Measurements from ENCODE around the gene GHR.

GRCh38 chr5:42462083-42462482, 38.8 kb downstream of the GHR start:
- TF ChIP-seq CTCF (IDR thresholded peaks at IDR 0.05; ENCODE audit: poor library complexity, severe bottlenecking) (no peak), EZH2 (IDR thresholded peaks at IDR 0.05; ENCODE audit: borderline replicate concordance, insufficient read depth, low read length, poor library complexity, severe bottlenecking) (no peak), TAF1 (IDR thresholded peaks at IDR 0.05; ENCODE audit: low read depth) (no peak), POLR2AphosphoS5 (IDR thresholded peaks at IDR 0.05) (no peak), RAD21 (conservative IDR thresholded peaks at IDR 0.05) (no peak), SMC3 (conservative IDR thresholded peaks at IDR 0.05; ENCODE audit: poor library complexity) (no peak)

Data from neural cell (in vitro differentiated cells).